HG03196 (cell line): ENCODE data around the gene FAM135A.
"Not testable (repeated sequence)": the region's sequence is repeated elsewhere in the genome, so short reads cannot be mapped to it uniquely, and the experiment has no call there.

Experiments
- ATAC-seq: cut with Tn5 transposase; IDR thresholded peaks from one replicate; pipeline ENCODE4 v1.9.1; 2021; ENCODE audit not compliant: unreplicated experiment

Gene FAM135A

DNA sequence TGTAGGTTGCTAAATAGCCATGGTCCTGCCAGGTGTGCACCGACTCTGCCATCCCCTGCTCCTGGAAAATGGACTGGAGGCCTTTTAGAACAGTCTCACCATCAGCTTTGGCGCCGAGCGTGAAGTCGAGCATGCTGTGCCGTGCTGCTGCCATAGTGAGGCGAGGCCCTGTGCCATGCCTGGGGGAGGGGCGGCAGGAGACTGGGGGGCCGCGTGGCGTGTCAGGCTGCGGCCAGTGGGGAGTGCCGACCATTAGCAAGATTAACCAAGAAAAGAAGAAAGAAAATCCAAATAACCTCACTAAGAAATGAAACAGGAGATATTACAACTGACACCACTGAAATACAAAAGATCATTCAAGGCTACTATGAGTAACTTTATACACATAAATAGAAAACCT lies 195.9 kb downstream of the FAM135A start:
- ATAC-seq, result not testable (repeated sequence)
